KBM-7 (cell line): ENCODE data around the gene TNIK.
"Not testable (repeated sequence)": the region's sequence is repeated elsewhere in the genome, so short reads cannot be mapped to it uniquely, and the experiment has no call there.

Source experiments
- DNase-seq: peaks from one replicate; pipeline ENCODE4 v3.0.0-alpha.2; 2015
- in situ Hi-C: fragments of 300-500 bp; cut with MboI; formaldehyde crosslinking; loops from 2 replicates; pipeline ENCODE4 v1.14.3; 2020; ENCODE audit warnings: low sequenced_read_pairs, low pct_unique_long_range_greater_than_20kb, mixed read lengths

Gene TNIK

GRCh38 chr3:171398343-171398742, 61.9 kb downstream of the TNIK start:
- in situ Hi-C loops: no loop called here

GRCh38 chr3:171397089-171397488, 63.1 kb downstream of the TNIK start:
- DNase-seq: no peak
- in situ Hi-C loops: no loop called here

More at GRCh38 chr3:171398343-171398742, 61.9 kb downstream of the TNIK start:
- DNase-seq: no peak

DNA sequence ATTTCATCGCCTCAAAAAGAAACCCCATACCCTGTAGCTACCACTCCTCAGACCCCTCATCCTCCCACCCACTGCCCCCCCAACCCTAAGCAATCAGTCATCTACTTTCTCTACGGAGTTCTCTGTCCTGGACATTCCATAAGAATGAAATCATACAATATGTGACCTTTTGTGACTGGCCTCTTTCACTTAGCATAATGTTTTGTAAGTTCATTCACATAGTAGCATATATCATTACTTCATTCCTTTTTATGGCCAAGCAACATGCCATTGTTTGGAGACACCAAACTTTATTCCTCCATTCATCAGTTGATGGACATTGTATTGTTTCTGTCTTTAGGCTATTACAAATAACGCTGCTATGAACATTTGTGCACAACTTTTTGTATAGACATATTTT, 64.2 kb downstream of the TNIK start:
- in situ Hi-C loops: no loop called here

DNA sequence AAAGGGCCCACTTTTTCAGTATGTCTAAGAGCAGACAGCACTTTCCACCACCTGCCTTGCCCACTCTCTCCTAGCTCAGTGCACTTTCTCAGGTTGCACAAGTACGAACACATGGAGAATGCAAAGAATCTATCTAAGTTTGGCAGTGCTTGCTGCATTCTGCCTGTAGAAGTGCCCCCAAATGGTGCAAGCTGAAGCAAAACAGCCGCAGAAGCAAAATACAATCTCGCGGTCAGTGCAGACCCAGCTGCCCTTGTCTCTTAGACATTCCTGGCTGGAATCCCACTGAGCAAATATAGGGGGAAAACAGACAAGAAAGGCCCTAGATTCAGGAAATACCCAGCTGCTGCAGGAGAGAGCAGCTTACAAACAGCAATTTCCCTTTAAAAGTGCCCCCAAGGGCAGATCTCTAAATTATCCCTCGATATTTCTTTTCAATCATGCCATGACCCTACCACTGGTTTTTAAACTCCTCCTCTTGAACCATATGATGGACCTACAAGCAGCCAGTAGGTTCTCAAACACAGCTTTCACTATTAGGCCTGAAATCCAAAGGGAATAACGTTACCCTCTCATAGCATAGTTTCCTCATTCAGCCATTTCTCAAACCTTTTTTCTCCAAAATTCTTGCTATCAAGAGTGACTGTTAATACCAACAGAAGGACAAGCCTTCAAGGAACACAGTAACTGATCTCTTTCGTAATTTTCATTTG, 67.0 kb downstream of the TNIK start:
- no peak for DNase-seq
- in situ Hi-C loops: no loop called here

More for the DNA sequence above, 64.2 kb downstream of the TNIK start:
- DNase-seq: no peak

DNA sequence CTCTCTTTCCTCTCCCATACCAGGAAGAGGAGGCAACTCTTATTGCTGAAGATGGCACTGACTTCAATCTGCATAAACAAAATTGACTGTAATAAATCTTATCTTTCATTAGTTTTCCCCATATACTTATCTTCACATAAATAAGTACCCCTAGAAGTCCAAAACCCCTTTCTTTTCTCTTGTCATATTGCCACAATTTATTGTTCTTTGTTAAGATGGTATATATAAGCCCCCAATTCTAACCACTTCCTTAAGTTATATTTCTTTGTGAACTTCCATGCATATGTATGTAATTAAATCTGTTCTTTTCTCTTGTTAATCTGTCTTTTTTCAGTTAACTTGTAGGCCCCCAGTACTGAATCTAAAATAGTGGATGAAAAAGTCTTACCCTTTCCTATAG, 68.8 kb downstream of the TNIK start:
- no peak for DNase-seq
- in situ Hi-C loops: no loop called here

DNA sequence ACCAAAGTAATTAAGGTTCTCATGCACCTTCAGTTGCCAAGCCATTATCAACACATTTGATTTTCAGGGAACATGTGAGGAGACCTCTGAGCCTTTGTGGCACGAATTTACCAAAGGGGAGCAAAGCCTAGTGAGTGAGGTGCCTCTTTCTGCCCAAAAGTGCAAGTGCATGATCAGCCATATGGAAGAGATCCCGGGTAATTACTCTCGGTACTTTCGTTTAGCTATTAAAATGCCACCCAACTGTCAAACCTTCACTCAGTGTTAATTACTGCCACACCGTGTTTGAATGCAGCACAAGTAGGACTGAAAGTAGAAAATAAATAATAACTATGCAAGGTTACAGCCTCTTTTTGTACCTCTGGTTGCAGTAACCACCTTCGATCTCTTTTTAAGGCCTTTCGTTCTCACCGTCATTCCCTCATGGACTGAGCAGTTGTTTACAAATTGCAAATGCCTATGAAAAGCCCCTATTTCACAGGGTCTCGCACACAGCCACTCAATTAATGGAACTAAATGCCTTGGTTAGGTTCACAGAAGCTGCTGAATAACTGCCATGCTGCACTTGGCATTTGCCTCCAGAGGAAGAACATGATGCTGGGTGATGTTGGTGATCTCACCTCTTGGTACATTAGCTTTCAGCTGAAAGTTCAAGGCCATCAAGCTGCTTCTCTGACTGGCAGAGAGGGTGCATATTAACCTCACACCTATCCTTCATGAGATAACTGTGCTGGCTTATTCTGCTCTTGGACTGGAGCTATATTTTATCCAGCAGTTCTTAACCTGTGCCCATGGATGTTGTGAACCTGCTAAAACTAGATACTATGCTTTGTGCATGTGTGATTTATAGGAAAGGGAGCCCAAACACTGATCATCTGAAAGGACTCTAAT, 69.9 kb downstream of the TNIK start:
- in situ Hi-C loops: no loop called here
- DNase-seq: no peak

DNA sequence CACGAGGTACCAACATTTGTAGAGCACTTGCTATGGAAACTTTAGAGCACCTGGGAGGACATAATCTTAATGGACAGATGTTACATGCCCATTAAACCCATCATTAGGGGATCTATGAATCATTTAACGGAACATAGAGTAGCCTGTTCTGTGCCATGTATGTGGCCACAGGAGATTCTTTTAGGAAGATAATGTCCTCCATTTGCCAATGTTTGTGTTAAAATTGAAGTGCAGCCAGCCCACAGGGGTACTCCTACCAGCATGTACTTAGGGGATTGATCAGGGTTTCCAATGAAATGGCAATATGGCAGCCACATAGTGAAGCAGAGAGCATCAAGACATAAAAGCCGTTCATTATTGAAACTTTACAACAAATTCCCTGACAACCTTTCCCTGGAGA, 70.7 kb downstream of the TNIK start:
- in situ Hi-C loops: no loop called here
- no peak for DNase-seq

- DNase-seq: peak; percentile 18
- in situ Hi-C loops: no loop called here
Observed at GRCh38 chr3:171388527-171388926, 71.7 kb downstream of the TNIK start.

DNA sequence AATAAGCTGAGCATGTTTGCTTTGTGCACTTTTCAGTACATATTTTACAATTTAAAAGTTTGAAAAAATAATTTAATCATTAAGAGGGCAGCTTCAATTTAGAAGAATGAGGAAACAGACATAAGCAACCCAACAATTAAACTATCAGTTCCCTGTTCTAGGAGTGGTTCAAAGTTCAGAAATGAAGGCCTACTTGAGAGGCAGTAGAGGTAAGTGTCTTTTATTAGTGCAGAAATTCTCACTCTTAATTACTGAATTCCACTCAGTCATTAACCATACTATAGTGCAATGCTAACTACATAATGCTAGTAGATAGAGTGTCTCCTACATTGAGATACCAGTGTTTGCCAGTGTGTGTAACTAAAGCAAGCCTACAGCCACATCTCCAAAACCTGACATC, 73.1 kb downstream of the TNIK start:
- in situ Hi-C loops: no loop called here
- no peak for DNase-seq

DNA sequence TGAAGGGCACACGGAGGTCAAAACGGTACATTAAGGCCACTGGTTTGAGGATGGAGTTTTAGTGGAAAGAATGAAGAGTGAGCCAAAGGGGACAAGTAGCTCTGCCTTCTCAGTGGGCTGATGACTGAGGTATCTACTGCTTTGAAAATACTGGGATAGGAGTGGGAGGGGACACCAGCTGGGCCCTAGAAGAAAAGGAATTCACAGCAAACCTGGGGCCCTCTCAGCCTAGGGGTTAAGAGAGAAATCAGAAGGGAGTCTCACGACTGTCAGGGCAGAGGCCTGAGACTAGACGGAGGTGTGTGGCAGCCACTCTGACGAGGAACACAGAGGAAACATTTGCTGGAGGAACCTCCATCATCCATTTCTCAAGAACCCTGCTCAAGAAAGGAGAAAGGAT, 75.1 kb downstream of the TNIK start:
- in situ Hi-C loops: no loop called here

GRCh38 chr3:171384101-171384891, 75.9 kb downstream of the TNIK start:
- in situ Hi-C loops: no loop called here
- DNase-seq: no peak

More for the DNA sequence above, 75.1 kb downstream of the TNIK start:
- no peak for DNase-seq

DNA sequence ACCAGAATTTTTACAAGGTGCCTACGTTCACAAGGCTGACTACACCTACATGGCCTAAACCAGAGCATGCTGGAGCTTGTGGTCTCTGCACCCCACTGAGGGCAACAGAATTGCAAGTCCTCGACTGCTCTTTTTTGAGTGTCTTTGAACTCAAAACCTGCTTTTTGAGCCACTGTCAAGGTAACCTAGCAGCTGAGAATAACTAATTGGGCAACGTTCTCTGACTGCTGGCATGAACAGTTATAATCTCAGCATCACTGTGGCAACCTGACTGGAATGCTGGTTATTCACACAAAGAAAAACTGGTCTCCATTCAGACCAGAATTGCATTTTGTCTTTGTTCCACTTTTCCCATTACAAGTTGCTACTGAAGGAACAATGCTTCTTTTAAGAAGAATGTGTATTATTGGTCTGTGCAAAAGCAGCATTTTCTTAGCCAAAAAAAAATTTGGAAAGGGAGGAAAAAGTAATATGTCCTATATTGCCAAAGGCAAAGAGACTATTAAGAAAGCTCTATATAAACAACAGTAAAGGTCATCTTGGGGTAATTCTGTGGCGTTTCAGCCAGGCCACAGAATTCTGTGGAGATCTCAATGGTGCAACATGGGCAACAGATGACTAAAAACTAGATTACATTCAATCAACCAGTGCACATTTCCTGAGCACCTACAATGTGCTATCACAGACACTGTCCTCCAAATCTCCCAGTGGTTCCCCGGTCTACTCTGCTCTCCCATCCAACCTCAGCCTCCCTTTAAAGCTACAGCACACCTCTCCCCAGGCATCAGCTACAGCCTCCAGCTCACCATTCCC, 76.8 kb downstream of the TNIK start:
- in situ Hi-C loops: no loop called here
- no peak for DNase-seq

- DNase-seq, in situ Hi-C loops: not testable (repeated sequence)
Observed at GRCh38 chr3:171382347-171382746, 77.9 kb downstream of the TNIK start.

GRCh38 chr3:171380711-171381425, 79.3 kb downstream of the TNIK start:
- no peak for DNase-seq
- in situ Hi-C loops: no loop called here

DNA sequence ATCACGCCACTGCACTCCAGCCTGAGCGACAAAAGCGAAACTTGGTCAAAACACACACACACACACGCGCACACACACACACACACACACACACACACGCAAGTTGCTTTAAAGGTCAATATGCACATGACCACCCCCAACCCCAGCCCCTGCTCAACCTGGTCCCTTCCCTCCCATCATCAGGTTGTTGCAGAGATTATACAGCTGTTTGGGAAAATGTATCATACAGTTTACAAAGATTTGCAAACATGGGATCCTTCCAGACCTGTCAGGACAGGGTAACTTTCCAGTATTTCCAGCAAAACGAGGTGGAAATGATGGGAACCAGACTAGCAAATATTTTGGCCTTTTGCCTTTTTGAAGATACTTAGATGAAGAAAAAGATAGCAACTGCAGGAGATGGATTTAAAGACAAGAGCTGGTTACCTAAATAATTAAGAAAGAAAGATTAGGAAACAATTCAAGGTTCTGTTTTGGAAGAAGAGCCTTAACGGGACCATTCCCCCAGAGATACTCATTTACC, 80.2 kb downstream of the TNIK start:
- in situ Hi-C loops: no loop called here
- no peak for DNase-seq

DNA sequence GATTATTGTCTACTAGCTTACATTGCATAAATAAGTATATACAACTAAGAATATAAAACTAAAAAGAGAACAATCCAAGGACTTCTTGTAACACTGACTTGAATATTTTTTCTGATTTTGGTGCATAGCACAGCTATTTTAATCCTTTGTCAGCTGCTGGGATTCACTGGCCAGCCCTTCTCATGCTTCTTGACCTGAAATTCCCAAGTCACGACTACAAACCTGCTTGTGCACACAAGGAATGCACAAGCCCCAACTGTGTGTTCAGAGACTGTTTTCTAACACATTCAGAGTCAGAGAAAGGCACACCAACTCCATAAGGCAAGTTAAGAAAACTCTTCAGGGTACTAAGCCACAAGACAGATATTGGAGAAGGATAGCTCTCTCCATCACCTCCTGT, 80.9 kb downstream of the TNIK start:
- in situ Hi-C loops: no loop called here
- DNase-seq: no peak

GRCh38 chr3:171378586-171378985, 81.6 kb downstream of the TNIK start:
- in situ Hi-C loops: no loop called here
- DNase-seq: no peak

DNA sequence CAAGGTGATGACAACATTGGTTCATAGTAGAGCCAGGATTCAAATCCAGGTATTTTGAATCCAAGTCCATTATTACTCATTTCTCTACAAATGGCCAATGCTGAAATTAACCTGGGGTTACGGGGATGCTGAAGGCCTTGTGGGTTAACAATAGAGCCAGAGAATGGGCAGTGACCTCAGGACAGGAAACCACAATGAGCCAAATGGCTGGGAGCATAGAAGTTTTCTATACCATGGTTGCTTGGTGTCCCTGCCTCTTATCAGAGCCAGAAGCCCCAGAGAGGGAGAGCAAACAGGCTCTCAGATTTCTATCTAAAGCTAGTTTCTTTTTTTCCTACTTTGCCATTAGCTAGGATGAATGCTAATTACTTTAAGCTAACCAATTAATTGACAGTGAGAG, 82.3 kb downstream of the TNIK start:
- in situ Hi-C loops: no loop called here
- no peak for DNase-seq
